Activated CD8-positive, alpha-beta T cell treated with anti-CD3 and anti-CD28 coated beads for 36 hours (primary cell): ENCODE results near the gene MIDN. TPM values are rescaled to one million over a fixed set of nuclear protein-coding genes. Genes with fewer than 3 reads are reported as not detected.

Source experiments
- ATAC-seq: fragments of 200-7000 bp; cut with Tn5 transposase; one replicate; pipeline ENCODE4 v1.10.0; 2021; ENCODE audit warnings: mild to moderate bottlenecking, moderate library complexity
- CTCF ChIA-PET: fragments of 350-600 bp; sonication (Branson Sonifier 250); formaldehyde crosslinking; loops from one replicate; lab custom pipeline; 2021; ENCODE audit warnings: antibody characterized with exemption; lab: Charles Lee
- POLR2A ChIA-PET: fragments of 350-600 bp; sonication (Branson Sonifier 250); formaldehyde crosslinking; loops from one replicate; lab custom pipeline; 2021; ENCODE audit warnings: antibody characterized with exemption; lab: Charles Lee
- DNase-seq: peaks from one replicate; pipeline ENCODE4 v3.0.0-alpha.2; 2020
- H3K27ac Mint-ChIP-seq: one replicate; pipeline ENCODE4 v1.8.0; 2021; ENCODE audit warnings: mild to moderate bottlenecking, mixed read lengths
- H3K27me3 Mint-ChIP-seq: one replicate; pipeline ENCODE4 v1.8.0; 2021; ENCODE audit warnings: mixed read lengths
- H3K36me3 Mint-ChIP-seq: one replicate; pipeline ENCODE4 v1.8.0; 2021; ENCODE audit warnings: low read depth, mixed read lengths
- H3K4me1 Mint-ChIP-seq: one replicate; pipeline ENCODE4 v1.8.0; 2021; ENCODE audit warnings: low read depth, mixed read lengths
- H3K4me3 Mint-ChIP-seq: one replicate; pipeline ENCODE4 v1.8.0; 2021; ENCODE audit warnings: mild to moderate bottlenecking, moderate library complexity, mixed read lengths
- H3K9me3 Mint-ChIP-seq: one replicate; pipeline ENCODE4 v1.8.0; 2021; ENCODE audit warnings: mixed read lengths
- intact Hi-C: fragments of 100-400 bp; cut with micrococcal nuclease; formaldehyde crosslinking; loops from one replicate; pipeline ENCODE4 v1.10.0; 2022
- total RNA-seq, 2 experiments: library from RNA; stranded (reverse); gene quantifications; one replicate each; pipeline ENCODE4 v1.2.3, GENCODE V29; 2021
- TF ChIP-seq, protein P1 (sequence below): fragments of 200-600 bp; IDR thresholded peaks from one replicate; pipeline ENCODE4 v1.8.0; 2022; ENCODE audit warnings: antibody characterized with exemption, mild to moderate bottlenecking

Gene MIDN
- total RNA-seq, 2 experiments from 2014 or later, result 41.1 to 43.9 TPM

DNA sequence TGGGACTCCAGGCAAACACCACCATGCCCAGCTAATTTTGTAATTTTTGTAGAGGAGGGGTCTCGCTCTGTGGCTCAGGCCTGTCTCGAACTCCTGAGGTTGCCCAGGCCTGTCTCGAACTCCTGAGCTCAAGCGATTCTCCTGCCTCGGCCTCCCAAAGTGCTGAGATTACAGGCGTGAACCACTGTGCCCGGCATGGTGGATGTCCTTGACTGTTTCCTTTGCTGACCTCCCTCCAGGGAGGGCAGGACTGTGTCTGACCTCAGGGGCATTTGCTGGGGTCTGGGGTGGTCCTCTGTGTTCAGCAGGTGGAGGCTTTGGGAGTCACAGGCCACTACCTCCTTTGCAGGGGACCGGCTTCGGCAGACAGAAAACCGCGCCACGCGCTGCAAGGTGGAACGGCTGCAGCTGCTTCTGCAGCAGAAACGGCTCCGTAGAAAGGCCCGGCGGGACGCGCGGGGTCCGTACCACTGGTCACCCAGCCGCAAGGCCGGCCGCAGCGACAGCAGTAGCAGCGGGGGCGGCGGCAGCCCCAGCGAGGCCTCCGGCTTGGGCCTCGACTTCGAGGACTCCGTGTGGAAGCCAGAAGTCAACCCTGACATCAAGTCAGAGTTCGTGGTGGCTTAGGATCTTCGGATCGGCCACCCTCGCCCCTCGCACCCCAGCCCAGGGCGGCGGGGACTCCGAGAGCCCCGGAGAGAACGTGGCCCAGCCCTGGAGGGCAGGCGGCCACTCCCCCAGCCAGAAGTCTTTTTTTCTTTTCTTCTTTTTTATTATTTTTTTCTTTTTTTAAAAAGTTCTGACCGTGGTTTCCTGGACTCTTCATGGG is 8.5 kb downstream of the MIDN start:
- no peak for DNase-seq
- Mint-ChIP-seq H3K27ac (peak overlapping the region; percentile 68), H3K27me3 (no peaks in the 10 kb centered on the region), H3K4me3 (no peak overlapping the region), H3K36me3 (peaks cover 46% of the 10 kb centered on the region), H3K9me3 (no peaks in the 10 kb centered on the region), H3K4me1 (peaks cover 44% of the 10 kb centered on the region)
- TF ChIP-seq, protein P1, sequence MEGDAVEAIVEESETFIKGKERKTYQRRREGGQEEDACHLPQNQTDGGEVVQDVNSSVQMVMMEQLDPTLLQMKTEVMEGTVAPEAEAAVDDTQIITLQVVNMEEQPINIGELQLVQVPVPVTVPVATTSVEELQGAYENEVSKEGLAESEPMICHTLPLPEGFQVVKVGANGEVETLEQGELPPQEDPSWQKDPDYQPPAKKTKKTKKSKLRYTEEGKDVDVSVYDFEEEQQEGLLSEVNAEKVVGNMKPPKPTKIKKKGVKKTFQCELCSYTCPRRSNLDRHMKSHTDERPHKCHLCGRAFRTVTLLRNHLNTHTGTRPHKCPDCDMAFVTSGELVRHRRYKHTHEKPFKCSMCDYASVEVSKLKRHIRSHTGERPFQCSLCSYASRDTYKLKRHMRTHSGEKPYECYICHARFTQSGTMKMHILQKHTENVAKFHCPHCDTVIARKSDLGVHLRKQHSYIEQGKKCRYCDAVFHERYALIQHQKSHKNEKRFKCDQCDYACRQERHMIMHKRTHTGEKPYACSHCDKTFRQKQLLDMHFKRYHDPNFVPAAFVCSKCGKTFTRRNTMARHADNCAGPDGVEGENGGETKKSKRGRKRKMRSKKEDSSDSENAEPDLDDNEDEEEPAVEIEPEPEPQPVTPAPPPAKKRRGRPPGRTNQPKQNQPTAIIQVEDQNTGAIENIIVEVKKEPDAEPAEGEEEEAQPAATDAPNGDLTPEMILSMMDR, result no peak
- ATAC-seq, result no peak
- intact Hi-C loops, result no loop called here
- ChIA-PET POLR2A (interaction anchor here (0.9 to 1.8 kb wide), 2 partner anchors 13 to 18 kb away, joined by 3 to 8 read pairs; partner anchors contain the start of gene FAM174C), CTCF (interaction anchor here (3.0 to 16.1 kb wide), 2 partner anchors 10 to 13 kb away, joined by 14 to 449 read pairs; partner anchors contain the start of gene ATP5F1D)

- CTCF ChIA-PET, result interaction anchor here (3.0 to 16.1 kb wide), 2 partner anchors 9 to 14 kb away, joined by 14 to 449 read pairs; partner anchors contain the start of gene ATP5F1D
- H3K9me3 Mint-ChIP-seq, result no peaks in the 10 kb centered on the region
- POLR2A ChIA-PET, result interaction anchor here (2.3 to 3.5 kb wide), 2 partner anchors 12 to 14 kb away, joined by 15 to 22 read pairs; partner anchors contain the start of gene CIRBP
- intact Hi-C loops, result no loop called here
- DNase-seq (peak; percentile 18), ATAC-seq (no peak)
- peaks cover 48% of the 10 kb centered on the region for H3K4me1 Mint-ChIP-seq
- TF ChIP-seq, protein P1, result no peak
- H3K27me3 Mint-ChIP-seq, result no peaks in the 10 kb centered on the region
- peaks cover 41% of the 10 kb centered on the region for H3K36me3 Mint-ChIP-seq
- H3K27ac Mint-ChIP-seq, result peak overlapping the region; percentile 96
- H3K4me3 Mint-ChIP-seq, result peak overlapping the region; percentile 98
These were observed 9.2 kb downstream of the MIDN start for GRCh38 chr19:1257475-1258162.

- ChIA-PET POLR2A (interaction anchor here (1.6 to 3.5 kb wide), 3 partner anchors 11 to 172 kb away, joined by 6 to 22 read pairs (median 15); partner anchors contain the start of gene CIRBP), CTCF (interaction anchor here (16.1 kb wide), 1 partner anchor 14 kb away, joined by 449 read pairs; the partner anchor contains the start of gene ATP5F1D)
- H3K9me3 Mint-ChIP-seq, result no peaks in the 10 kb centered on the region
- H3K36me3 Mint-ChIP-seq, result peaks cover 39% of the 10 kb centered on the region
- TF ChIP-seq, protein P1, result no peak
- no peaks in the 10 kb centered on the region for H3K27me3 Mint-ChIP-seq
- peak overlapping the region; percentile 98 for H3K4me3 Mint-ChIP-seq
- H3K27ac Mint-ChIP-seq, result peak overlapping the region; percentile 96
- ATAC-seq (no peak), DNase-seq (no peak)
- peaks cover 52% of the 10 kb centered on the region for H3K4me1 Mint-ChIP-seq
- intact Hi-C loops, result no loop called here
These were observed 9.7 kb downstream of the MIDN start for GRCh38 chr19:1258163-1258492.

- Mint-ChIP-seq H3K27ac (peak overlapping the region; percentile 96), H3K4me3 (peak overlapping the region; percentile 98), H3K36me3 (peaks cover 37% of the 10 kb centered on the region), H3K4me1 (peaks cover 51% of the 10 kb centered on the region), H3K27me3 (no peaks in the 10 kb centered on the region), H3K9me3 (no peaks in the 10 kb centered on the region)
- intact Hi-C loops, result no loop called here
- ChIA-PET POLR2A (interaction anchor here (1.2 to 3.5 kb wide), 5 partner anchors 9 to 173 kb away, joined by 4 to 22 read pairs (median 7); partner anchors contain the start of gene CIRBP), CTCF (interaction anchor here (16.1 kb wide), 1 partner anchor 15 kb away, joined by 449 read pairs; the partner anchor contains the start of gene ATP5F1D)
- TF ChIP-seq, protein P1, result no peak
- ATAC-seq (no peak), DNase-seq (peak; percentile 38)
These were observed 10.4 kb downstream of the MIDN start for GRCh38 chr19:1258707-1259205.
